ENCODE results near the gene SSC5D. TPM values are rescaled to one million over a fixed set of nuclear protein-coding genes. Genes with fewer than 3 reads are reported as not detected.

SSC5D gene
- total RNA-seq, 4 donors from 2014 or later: 0.64 to 6.2 (median 3.0) TPM

- intact Hi-C loops (cut with DNase I; ENCODE audit: low total_unique reads): no loop called here
- DNase-seq (ENCODE audit: low spot score in 2 of 2): no peak
- no peak overlapping the region for H3K4me3 ChIP-seq (ENCODE audit: low read depth, poor library complexity, severe bottlenecking)
- WGBS, 2 donors: 73 to 74% methylated on average over 15 of the region's 15 CpGs
- TF ChIP-seq, protein P1, sequence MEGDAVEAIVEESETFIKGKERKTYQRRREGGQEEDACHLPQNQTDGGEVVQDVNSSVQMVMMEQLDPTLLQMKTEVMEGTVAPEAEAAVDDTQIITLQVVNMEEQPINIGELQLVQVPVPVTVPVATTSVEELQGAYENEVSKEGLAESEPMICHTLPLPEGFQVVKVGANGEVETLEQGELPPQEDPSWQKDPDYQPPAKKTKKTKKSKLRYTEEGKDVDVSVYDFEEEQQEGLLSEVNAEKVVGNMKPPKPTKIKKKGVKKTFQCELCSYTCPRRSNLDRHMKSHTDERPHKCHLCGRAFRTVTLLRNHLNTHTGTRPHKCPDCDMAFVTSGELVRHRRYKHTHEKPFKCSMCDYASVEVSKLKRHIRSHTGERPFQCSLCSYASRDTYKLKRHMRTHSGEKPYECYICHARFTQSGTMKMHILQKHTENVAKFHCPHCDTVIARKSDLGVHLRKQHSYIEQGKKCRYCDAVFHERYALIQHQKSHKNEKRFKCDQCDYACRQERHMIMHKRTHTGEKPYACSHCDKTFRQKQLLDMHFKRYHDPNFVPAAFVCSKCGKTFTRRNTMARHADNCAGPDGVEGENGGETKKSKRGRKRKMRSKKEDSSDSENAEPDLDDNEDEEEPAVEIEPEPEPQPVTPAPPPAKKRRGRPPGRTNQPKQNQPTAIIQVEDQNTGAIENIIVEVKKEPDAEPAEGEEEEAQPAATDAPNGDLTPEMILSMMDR (IDR thresholded peaks at IDR 0.05): no peak
- TF ChIP-seq POLR2A (IDR thresholded peaks at IDR 0.05): no peak
Observed at GRCh38 chr19:55479451-55480230, 8.6 kb upstream of the SSC5D start.

DNA sequence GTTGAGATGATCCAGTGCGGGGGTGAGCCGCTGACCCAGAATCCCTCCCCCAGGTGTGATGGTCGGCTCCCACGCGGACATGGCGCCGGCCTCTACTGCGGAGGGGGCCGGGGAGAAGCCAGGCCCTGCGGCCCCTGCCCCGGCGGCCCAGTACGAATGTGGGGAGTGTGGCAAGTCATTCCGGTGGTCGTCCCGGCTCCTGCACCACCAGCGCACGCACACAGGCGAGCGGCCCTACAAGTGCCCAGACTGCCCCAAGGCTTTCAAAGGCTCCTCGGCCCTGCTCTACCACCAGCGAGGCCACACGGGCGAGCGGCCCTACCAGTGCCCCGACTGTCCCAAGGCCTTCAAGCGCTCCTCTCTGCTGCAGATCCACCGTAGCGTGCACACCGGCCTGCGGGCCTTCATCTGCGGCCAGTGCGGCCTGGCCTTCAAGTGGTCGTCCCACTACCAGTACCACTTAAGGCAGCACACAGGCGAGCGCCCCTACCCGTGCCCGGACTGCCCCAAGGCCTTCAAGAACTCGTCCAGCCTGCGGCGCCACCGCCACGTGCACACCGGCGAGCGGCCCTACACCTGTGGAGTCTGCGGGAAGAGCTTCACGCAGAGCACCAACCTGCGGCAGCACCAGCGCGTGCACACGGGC lies 7.0 kb upstream of the SSC5D start:
- WGBS, 2 donors: 94 to 95% methylated on average over 27 to 41 of the region's 52 CpGs
- intact Hi-C loops (cut with DNase I; ENCODE audit: low total_unique reads): no loop called here
- DNase-seq (ENCODE audit: low spot score in 2 of 2): no peak
- no peak for TF ChIP-seq POLR2A (IDR thresholded peaks at IDR 0.05)
- TF ChIP-seq, protein P1 (IDR thresholded peaks at IDR 0.05): no peak
- H3K4me3 ChIP-seq (ENCODE audit: low read depth, poor library complexity, severe bottlenecking): no peak overlapping the region

- TF ChIP-seq, protein P1 (IDR thresholded peaks at IDR 0.05): no peak
- no peak for TF ChIP-seq POLR2A (IDR thresholded peaks at IDR 0.05)
- intact Hi-C loops (cut with DNase I; ENCODE audit: low total_unique reads): no loop called here
- WGBS, 2 donors: 77 to 88% methylated on average over 3 to 23 of the region's 40 CpGs
- H3K4me3 ChIP-seq (ENCODE audit: low read depth, poor library complexity, severe bottlenecking): no peak overlapping the region
- DNase-seq (ENCODE audit: low spot score in 2 of 2): no peak
Observed at GRCh38 chr19:55481794-55482155, 6.5 kb upstream of the SSC5D start.

DNA sequence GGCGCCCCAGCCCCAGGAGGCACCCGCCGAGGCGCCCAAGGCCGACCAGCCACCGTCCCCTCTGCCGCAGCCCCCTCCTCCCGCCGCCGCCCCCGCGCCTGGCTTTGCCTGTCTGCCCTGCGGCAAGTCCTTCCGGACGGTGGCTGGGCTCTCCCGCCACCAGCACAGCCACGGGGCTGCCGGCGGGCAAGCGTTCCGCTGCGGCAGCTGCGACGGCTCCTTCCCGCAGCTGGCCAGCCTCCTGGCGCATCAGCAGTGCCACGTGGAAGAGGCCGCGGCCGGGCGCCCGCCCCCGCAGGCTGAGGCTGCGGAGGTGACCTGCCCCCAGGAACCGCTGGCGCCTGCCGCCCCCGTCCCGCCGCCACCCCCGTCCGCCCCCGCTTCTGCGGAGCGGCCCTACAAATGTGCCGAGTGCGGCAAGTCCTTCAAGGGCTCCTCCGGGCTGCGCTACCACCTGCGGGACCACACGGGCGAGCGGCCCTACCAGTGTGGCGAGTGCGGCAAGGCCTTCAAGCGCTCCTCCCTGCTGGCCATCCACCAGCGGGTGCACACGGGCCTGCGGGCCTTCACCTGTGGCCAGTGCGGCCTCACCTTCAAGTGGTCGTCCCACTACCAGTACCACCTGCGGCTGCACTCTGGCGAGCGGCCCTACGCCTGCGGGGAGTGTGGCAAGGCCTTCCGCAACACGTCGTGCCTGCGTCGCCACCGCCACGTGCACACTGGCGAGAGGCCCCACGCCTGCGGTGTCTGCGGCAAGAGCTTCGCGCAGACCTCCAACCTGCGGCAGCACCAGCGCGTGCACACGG lies 5.9 kb upstream of the SSC5D start:
- intact Hi-C loops (cut with DNase I; ENCODE audit: low total_unique reads): no loop called here
- DNase-seq (ENCODE audit: low spot score in 2 of 2): no peak
- no peak overlapping the region for H3K4me3 ChIP-seq (ENCODE audit: low read depth, poor library complexity, severe bottlenecking)
- 92 to 93% methylated on average over 28 to 35 of the region's 83 CpGs for WGBS, 2 donors
- TF ChIP-seq, protein P1 (IDR thresholded peaks at IDR 0.05): no peak
- no peak for TF ChIP-seq POLR2A (IDR thresholded peaks at IDR 0.05)

DNA sequence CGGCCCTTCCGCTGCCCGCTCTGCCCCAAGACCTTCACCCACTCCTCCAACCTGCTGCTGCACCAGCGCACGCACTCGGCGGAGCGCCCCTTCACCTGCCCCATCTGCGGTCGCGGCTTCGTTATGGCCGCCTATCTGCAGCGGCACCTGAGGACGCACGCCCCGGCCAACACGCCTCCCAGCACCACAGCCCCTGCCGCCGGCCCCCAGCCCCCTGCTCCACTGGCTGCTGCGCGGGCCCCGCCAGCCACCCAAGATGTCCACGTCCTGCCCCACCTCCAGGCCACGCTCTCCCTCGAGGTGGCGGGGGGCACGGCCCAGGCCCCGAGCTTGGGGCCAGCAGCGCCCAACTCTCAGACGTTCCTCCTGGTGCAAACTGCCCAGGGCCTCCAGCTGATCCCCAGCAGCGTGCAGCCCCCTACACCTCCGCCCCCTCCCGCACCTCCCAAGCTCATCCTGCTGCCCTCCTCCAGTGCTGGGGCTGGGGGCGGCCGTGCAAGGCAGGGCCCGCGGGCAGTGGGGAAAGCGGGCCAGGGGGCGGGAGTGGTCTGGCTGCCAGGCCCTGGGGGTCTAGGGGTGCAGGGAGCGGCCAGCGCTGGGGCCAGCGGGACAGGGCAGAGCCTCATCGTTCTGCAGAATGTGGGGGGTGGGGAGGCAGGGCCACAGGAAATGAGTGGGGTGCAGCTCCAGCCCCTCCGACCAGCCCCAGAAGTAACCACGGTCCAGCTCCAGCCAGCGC lies 5.1 kb upstream of the SSC5D start:
- intact Hi-C loops (cut with DNase I; ENCODE audit: low total_unique reads): no loop called here
- no peak overlapping the region for H3K4me3 ChIP-seq (ENCODE audit: low read depth, poor library complexity, severe bottlenecking)
- 91 to 92% methylated on average over 41 to 43 of the region's 47 CpGs for WGBS, 2 donors
- DNase-seq (ENCODE audit: low spot score in 2 of 2): no peak
- TF ChIP-seq, protein P1 (IDR thresholded peaks at IDR 0.05): no peak
- no peak for TF ChIP-seq POLR2A (IDR thresholded peaks at IDR 0.05)
